ENCODE results near the gene SF1.

DNA sequence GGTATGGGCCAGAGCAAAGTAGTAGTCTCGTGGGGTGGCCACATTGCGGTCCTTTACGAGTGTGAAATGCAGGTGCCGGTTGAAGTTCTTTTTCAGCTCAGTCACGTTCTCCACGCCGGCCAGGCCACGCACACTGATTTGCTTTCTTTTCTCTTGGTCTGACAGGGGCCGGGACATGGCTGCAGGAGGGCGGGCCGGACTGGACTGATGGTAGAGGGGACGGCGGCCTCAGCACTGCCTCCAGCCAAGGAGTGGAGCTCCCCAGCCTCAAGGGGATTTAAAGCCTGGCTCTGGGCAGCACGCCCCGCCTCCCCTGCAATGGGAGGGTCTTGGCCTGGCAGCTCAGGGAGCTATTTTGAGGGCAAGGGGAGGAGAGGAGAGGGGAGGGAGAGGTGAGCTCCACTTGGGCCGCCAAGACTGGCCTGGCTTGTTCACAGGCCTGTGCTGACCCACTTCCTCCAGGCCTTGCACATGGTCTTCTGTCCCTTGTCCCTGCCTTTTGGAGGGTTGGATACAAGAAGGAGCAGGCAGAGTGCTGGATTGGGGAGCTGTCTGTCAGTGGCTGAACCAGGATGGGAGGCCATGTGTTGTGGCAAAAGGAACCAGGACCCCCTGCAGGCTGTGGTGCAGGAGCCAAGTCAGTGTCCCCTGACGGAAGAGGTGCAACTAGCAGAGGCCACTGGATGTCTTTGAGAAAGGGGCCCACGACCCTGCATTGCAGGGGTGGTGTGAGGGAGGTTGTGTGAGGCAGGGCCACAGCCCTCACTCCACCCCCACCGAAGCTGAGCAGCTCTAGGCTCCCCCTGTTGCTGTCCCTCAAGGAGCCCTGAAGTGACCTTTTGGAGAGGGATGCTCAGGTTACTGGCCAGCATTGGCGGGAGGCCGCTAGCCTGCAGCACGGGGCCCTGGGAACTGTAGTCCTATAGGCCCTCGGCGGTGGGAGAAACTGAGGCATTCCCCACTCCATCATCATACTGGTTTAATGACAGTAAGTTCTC lies 18.3 kb downstream of the SF1 start, which contains the start of gene PYGM:
- TF ChIP-seq, protein P1, sequence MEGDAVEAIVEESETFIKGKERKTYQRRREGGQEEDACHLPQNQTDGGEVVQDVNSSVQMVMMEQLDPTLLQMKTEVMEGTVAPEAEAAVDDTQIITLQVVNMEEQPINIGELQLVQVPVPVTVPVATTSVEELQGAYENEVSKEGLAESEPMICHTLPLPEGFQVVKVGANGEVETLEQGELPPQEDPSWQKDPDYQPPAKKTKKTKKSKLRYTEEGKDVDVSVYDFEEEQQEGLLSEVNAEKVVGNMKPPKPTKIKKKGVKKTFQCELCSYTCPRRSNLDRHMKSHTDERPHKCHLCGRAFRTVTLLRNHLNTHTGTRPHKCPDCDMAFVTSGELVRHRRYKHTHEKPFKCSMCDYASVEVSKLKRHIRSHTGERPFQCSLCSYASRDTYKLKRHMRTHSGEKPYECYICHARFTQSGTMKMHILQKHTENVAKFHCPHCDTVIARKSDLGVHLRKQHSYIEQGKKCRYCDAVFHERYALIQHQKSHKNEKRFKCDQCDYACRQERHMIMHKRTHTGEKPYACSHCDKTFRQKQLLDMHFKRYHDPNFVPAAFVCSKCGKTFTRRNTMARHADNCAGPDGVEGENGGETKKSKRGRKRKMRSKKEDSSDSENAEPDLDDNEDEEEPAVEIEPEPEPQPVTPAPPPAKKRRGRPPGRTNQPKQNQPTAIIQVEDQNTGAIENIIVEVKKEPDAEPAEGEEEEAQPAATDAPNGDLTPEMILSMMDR (IDR thresholded peaks at IDR 0.05) = no peak
- TF ChIP-seq POLR2AphosphoS5 (IDR thresholded peaks at IDR 0.05; ENCODE audit: low read depth, low read length) (no peak; the same call in 1 of the 2 replicates), TCF7L2 (IDR thresholded peaks at IDR 0.05; ENCODE audit: low read depth, low read length) (no peak)
